Epithelial cell of prostate (primary cell): ENCODE measurements around the gene GRIK4.
"Not testable (repeated sequence)": the region's sequence is repeated elsewhere in the genome, so short reads cannot be mapped to it uniquely, and the experiment has no call there.

Experiments
- DNase-seq: peaks from one replicate; pipeline ENCODE4 v3.0.0-alpha.2; 2011; ENCODE audit warnings: low read depth, low spot score
- H3K27ac ChIP-seq: fragments of 450-650 bp; 2 replicates; pipeline ENCODE4 v1.5.1; 2017; ENCODE audit warnings: mild to moderate bottlenecking

The GRIK4 gene

GRCh38 chr11:120786206-120786735, 274.7 kb downstream of the GRIK4 start:
- no peak for DNase-seq
- H3K27ac ChIP-seq = no peak overlapping the region

GRCh38 chr11:120787224-120787623, 275.7 kb downstream of the GRIK4 start:
- not testable (repeated sequence) for H3K27ac ChIP-seq, DNase-seq

- no peak for DNase-seq
- no peak overlapping the region for H3K27ac ChIP-seq
These were observed 277.8 kb downstream of the GRIK4 start for GRCh38 chr11:120789391-120789790.

- DNase-seq = no peak
- H3K27ac ChIP-seq = no peak overlapping the region
These were observed 280.8 kb downstream of the GRIK4 start for GRCh38 chr11:120792306-120792705.

GRCh38 chr11:120793150-120793549, 281.6 kb downstream of the GRIK4 start:
- H3K27ac ChIP-seq = no peak overlapping the region
- no peak for DNase-seq

- no peak overlapping the region for H3K27ac ChIP-seq
These were observed 282.4 kb downstream of the GRIK4 start for GRCh38 chr11:120793806-120794479.

GRCh38 chr11:120794748-120795147, 283.2 kb downstream of the GRIK4 start:
- no peak overlapping the region for H3K27ac ChIP-seq
- no peak for DNase-seq

More at GRCh38 chr11:120793806-120794479, 282.4 kb downstream of the GRIK4 start:
- DNase-seq = no peak

GRCh38 chr11:120795185-120795584, 283.6 kb downstream of the GRIK4 start:
- DNase-seq = no peak
- H3K27ac ChIP-seq = no peak overlapping the region

GRCh38 chr11:120797143-120797542, 285.6 kb downstream of the GRIK4 start:
- DNase-seq = no peak
- H3K27ac ChIP-seq = no peak overlapping the region

GRCh38 chr11:120798854-120799253, 287.3 kb downstream of the GRIK4 start:
- no peak for DNase-seq
- no peak overlapping the region for H3K27ac ChIP-seq

GRCh38 chr11:120800206-120800605, 288.7 kb downstream of the GRIK4 start:
- DNase-seq = no peak
- no peak overlapping the region for H3K27ac ChIP-seq

GRCh38 chr11:120801801-120802689, 290.5 kb downstream of the GRIK4 start:
- H3K27ac ChIP-seq = no peak overlapping the region
- no peak for DNase-seq

- no peak for DNase-seq
- no peak overlapping the region for H3K27ac ChIP-seq
These were observed 294.5 kb downstream of the GRIK4 start for GRCh38 chr11:120805960-120806555.

GRCh38 chr11:120807414-120808150, 296.0 kb downstream of the GRIK4 start:
- H3K27ac ChIP-seq = no peak overlapping the region
- DNase-seq = no peak

- no peak for DNase-seq
- H3K27ac ChIP-seq = no peak overlapping the region
These were observed 297.1 kb downstream of the GRIK4 start for GRCh38 chr11:120808616-120809050.

- DNase-seq = no peak
- no peak overlapping the region for H3K27ac ChIP-seq
These were observed 298.7 kb downstream of the GRIK4 start for GRCh38 chr11:120810251-120810650.

GRCh38 chr11:120811199-120811598, 299.7 kb downstream of the GRIK4 start:
- no peak for DNase-seq
- H3K27ac ChIP-seq = no peak overlapping the region

GRCh38 chr11:120811731-120812130, 300.2 kb downstream of the GRIK4 start:
- no peak for DNase-seq
- H3K27ac ChIP-seq = no peak overlapping the region

GRCh38 chr11:120814531-120815318, 303.2 kb downstream of the GRIK4 start:
- H3K27ac ChIP-seq = no peak overlapping the region
- no peak for DNase-seq
